Endodermal cell (in vitro differentiated cells): ENCODE data around the gene HLA-DMB. TPM values are rescaled to one million over a fixed set of nuclear protein-coding genes. Genes with fewer than 3 reads are reported as not detected.

Experiments used
- DNase-seq: peaks from one replicate; pipeline ENCODE4 v3.0.0-alpha.2; 2017
- H3K27ac ChIP-seq: 2 replicates; pipeline ENCODE4 v1.5.1; 2013; ENCODE audit warnings: mild to moderate bottlenecking, low read depth, low read length, moderate library complexity
- H3K27me3 ChIP-seq: 2 replicates; pipeline ENCODE4 v1.6.1; 2013; ENCODE audit warnings: mild to moderate bottlenecking, low read length, moderate library complexity; ENCODE audit not compliant: insufficient read depth, control insufficient read depth, poor library complexity, severe bottlenecking
- H3K36me3 ChIP-seq: 2 replicates; pipeline ENCODE4 v1.7.0; 2013; ENCODE audit warnings: mild to moderate bottlenecking, low read length, moderate library complexity; ENCODE audit not compliant: control insufficient read depth, insufficient read depth
- H3K4me1 ChIP-seq: one replicate; pipeline ENCODE4 v1.7.0; 2013; ENCODE audit warnings: low read length; ENCODE audit not compliant: control insufficient read depth, insufficient read depth
- H3K4me3 ChIP-seq: 2 replicates; pipeline ENCODE4 v1.5.1; 2013; ENCODE audit warnings: mild to moderate bottlenecking, low read length, moderate library complexity
- H3K9ac ChIP-seq: 2 replicates; pipeline ENCODE4 v1.6.1; 2013; ENCODE audit warnings: mild to moderate bottlenecking, low read length, moderate library complexity; ENCODE audit not compliant: poor library complexity, severe bottlenecking; ENCODE audit errors: extremely low read depth
- H3K9me3 ChIP-seq: 2 replicates; pipeline ENCODE4 v1.6.1; 2013; ENCODE audit warnings: mild to moderate bottlenecking, low read length, moderate library complexity; ENCODE audit not compliant: control insufficient read depth
- H3K27ac Mint-ChIP-seq: 2 replicates; pipeline ENCODE4 v1.8.0; 2020; ENCODE audit warnings: mixed read lengths
- H3K27me3 Mint-ChIP-seq: 2 replicates; pipeline ENCODE4 v1.8.0; 2021; ENCODE audit warnings: mild to moderate bottlenecking, mixed read lengths; ENCODE audit not compliant: insufficient read depth
- H3K36me3 Mint-ChIP-seq: 2 replicates; pipeline ENCODE4 v1.8.0; 2020; ENCODE audit warnings: low read depth, mixed read lengths
- H3K4me1 Mint-ChIP-seq: 2 replicates; pipeline ENCODE4 v1.8.0; 2020; ENCODE audit warnings: mixed read lengths
- H3K4me3 Mint-ChIP-seq: 2 replicates; pipeline ENCODE4 v1.8.0; 2020; ENCODE audit warnings: mild to moderate bottlenecking, moderate library complexity, mixed read lengths
- H3K9me3 Mint-ChIP-seq: 2 replicates; pipeline ENCODE4 v1.8.0; 2020; ENCODE audit warnings: mild to moderate bottlenecking, mixed read lengths
- WGBS, 2 experiments: methylation state at CpG; one replicate each; pipeline versions ENCODE4 v1.1.5 to v1.1.7; 2013; ENCODE audit warnings: missing lambda C conversion rate in 2 of 2, mixed read lengths in 1 of 2; ENCODE audit not compliant: insufficient coverage in 1 of 2, insufficient read length in 1 of 2; 5-methylcytosine and 5-hydroxymethylcytosine counted together
- total RNA-seq, 2 donors: library from RNA; stranded (reverse); fragmentation: NEBNext Ultra II Directional in 1 of 2; extraction: Animal tissue kit (Norgen Biotek cat#: 25700) in 1 of 2; gene quantifications; 2 replicates in 1 of 2; 3 replicates in 1 of 2; pipeline ENCODE4 v1.2.1, GENCODE V29; 2021
- TF ChIP-seq, protein P1 (sequence below): fragments of 200-600 bp; sonication (generic); conservative IDR thresholded peaks from 2 replicates; pipeline ENCODE4 v1.5.0; 2021; ENCODE audit warnings: antibody characterized with exemption, mild to moderate bottlenecking

HLA-DMB gene
- total RNA-seq, 2 donors from 2014 or later = 0.24 to 1.8 TPM

GRCh38 chr6:32936239-32937152 lies 4.3 kb downstream of the HLA-DMB start:
- WGBS, 2 experiments = 85 to 86% methylated on average over 9 to 12 of the region's 12 CpGs
- Mint-ChIP-seq H3K4me1 (no peaks in the 10 kb centered on the region), H3K9me3 (no peaks in the 10 kb centered on the region), H3K4me3 (no peak overlapping the region), H3K27me3 (peaks cover 30% of the 10 kb centered on the region), H3K27ac (no peak overlapping the region), H3K36me3 (no peaks in the 10 kb centered on the region)
- no peaks in the 10 kb centered on the region for H3K36me3 ChIP-seq
- TF ChIP-seq, protein P1, sequence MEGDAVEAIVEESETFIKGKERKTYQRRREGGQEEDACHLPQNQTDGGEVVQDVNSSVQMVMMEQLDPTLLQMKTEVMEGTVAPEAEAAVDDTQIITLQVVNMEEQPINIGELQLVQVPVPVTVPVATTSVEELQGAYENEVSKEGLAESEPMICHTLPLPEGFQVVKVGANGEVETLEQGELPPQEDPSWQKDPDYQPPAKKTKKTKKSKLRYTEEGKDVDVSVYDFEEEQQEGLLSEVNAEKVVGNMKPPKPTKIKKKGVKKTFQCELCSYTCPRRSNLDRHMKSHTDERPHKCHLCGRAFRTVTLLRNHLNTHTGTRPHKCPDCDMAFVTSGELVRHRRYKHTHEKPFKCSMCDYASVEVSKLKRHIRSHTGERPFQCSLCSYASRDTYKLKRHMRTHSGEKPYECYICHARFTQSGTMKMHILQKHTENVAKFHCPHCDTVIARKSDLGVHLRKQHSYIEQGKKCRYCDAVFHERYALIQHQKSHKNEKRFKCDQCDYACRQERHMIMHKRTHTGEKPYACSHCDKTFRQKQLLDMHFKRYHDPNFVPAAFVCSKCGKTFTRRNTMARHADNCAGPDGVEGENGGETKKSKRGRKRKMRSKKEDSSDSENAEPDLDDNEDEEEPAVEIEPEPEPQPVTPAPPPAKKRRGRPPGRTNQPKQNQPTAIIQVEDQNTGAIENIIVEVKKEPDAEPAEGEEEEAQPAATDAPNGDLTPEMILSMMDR = no peak
- no peaks in the 10 kb centered on the region for H3K9me3 ChIP-seq
- no peak overlapping the region for H3K9ac ChIP-seq
- H3K4me1 ChIP-seq = no peaks in the 10 kb centered on the region
- DNase-seq = no peak
- peaks cover 39% of the 10 kb centered on the region for H3K27me3 ChIP-seq
- no peak overlapping the region for H3K27ac ChIP-seq
- no peak overlapping the region for H3K4me3 ChIP-seq

DNA sequence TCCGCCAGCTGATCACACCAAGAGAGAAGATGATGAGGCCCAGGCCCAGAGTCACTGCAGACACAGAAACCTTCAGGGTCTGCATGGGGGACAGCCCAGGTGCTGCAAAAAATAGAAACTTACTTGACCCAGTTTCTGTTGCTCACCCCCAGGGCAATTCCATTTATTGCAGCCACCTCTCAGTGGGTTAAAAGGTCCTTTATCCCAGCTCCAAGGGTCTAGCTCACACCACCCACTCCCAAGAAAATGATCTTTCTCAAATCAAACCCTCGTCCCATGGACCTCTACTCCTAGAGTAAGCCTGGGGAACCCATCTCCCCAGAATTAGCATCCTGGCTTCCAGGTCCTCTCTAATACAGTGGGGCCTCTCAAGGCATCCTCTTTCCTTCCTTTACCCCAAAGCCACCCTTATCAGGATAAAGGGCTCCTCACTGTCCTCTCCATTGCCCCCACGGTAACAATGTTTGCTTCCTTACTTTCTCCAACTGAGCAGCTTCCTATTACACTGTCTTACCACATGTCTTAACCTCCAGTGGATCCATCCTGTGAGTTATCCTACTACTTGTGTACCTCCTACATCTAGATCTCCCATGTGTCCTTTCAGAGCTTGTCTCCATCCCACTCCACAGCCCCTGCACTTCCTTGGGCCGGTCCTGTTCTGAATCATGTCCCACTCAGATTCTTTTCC lies 5.1 kb downstream of the HLA-DMB start:
- Histone ChIP-seq H3K9ac (no peak overlapping the region), H3K27ac (no peak overlapping the region), H3K9me3 (no peaks in the 10 kb centered on the region), H3K4me3 (no peak overlapping the region), H3K27me3 (peaks cover 47% of the 10 kb centered on the region), H3K36me3 (no peaks in the 10 kb centered on the region), H3K4me1 (no peaks in the 10 kb centered on the region)
- WGBS, 2 experiments = 61 to 83% methylated on average over 3 to 4 of the region's 4 CpGs
- H3K36me3 Mint-ChIP-seq = no peaks in the 10 kb centered on the region
- DNase-seq = no peak
- H3K4me1 Mint-ChIP-seq = no peaks in the 10 kb centered on the region
- H3K27me3 Mint-ChIP-seq = peaks cover 35% of the 10 kb centered on the region
- TF ChIP-seq, protein P1 = no peak
- no peak overlapping the region for H3K4me3 Mint-ChIP-seq
- H3K27ac Mint-ChIP-seq = no peak overlapping the region
- H3K9me3 Mint-ChIP-seq = no peaks in the 10 kb centered on the region

DNA sequence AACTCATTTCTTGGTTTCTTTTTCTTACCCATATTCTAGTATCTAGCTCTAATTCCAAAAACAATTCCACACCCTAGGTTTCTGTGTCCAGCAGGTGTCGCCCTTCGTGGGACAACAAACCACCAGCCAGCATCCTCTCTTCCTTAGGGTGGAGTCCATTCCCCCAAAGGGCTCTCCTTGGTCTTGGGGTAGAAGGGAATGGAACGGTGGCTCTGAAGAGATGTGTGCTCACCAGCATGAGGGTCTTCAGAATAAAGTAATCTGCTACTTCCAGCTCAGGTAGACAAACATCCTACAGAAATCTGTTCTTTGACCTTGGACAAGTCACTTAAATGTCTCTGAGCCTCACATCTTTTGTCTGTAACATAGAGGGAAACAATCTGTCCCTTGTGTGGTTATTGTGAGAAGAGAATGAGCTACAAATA lies 7.2 kb downstream of the HLA-DMB start:
- H3K9me3 Mint-ChIP-seq = no peaks in the 10 kb centered on the region
- no peaks in the 10 kb centered on the region for H3K4me1 Mint-ChIP-seq
- Histone ChIP-seq H3K4me3 (no peak overlapping the region), H3K27ac (no peak overlapping the region), H3K36me3 (no peaks in the 10 kb centered on the region), H3K9me3 (no peaks in the 10 kb centered on the region), H3K27me3 (peaks cover 57% of the 10 kb centered on the region), H3K9ac (no peak overlapping the region), H3K4me1 (no peaks in the 10 kb centered on the region)
- H3K36me3 Mint-ChIP-seq = no peaks in the 10 kb centered on the region
- no peak overlapping the region for H3K4me3 Mint-ChIP-seq
- peak; percentile 91 for DNase-seq
- TF ChIP-seq, protein P1 = peak; percentile 89
- H3K27me3 Mint-ChIP-seq = peaks cover 44% of the 10 kb centered on the region
- WGBS, 2 experiments = 5% methylated on average over 3 of the region's 3 CpGs; no CpG with 5 or more reads in 1 of the 2 experiments
- no peak overlapping the region for H3K27ac Mint-ChIP-seq
